Measurements from ENCODE around the gene DACH1. TPM values are rescaled to one million over a fixed set of nuclear protein-coding genes. Genes with fewer than 3 reads are reported as not detected.

The DACH1 gene
- total and polyA plus RNA-seq, 3 experiments from 2014 or later = not detected

- H3K9me3 Mint-ChIP-seq = peaks cover 0 to 12% (median 0%) of the 10 kb centered on the region in 5 donors
- H3K36me3 ChIP-seq (ENCODE audit: insufficient read depth, low read length) = no peaks in the 10 kb centered on the region
- no peak overlapping the region for H3K27ac Mint-ChIP-seq
- no peaks in the 10 kb centered on the region for H3K27me3 Mint-ChIP-seq
- H3K4me1 ChIP-seq (ENCODE audit: insufficient read depth, low read length) = no peaks in the 10 kb centered on the region
- H3K36me3 Mint-ChIP-seq = no peaks in the 10 kb centered on the region
- no peaks in the 10 kb centered on the region for H3K27me3 ChIP-seq (ENCODE audit: insufficient read depth, low read length, poor library complexity, severe bottlenecking)
- DNase-seq = no peak
- no peaks in the 10 kb centered on the region for H3K9me3 ChIP-seq (ENCODE audit: low read length)
- ChIA-PET CTCF (no interaction called here), POLR2A (no interaction called here)
- no peak overlapping the region for H3K4me3 ChIP-seq (ENCODE audit: low read length)
- H3K4me3 Mint-ChIP-seq = no peak overlapping the region
- no peaks in the 10 kb centered on the region for H3K4me1 Mint-ChIP-seq
- H3K27ac ChIP-seq (ENCODE audit: low read depth, low read length) = no peak overlapping the region
Observed at GRCh38 chr13:71830736-71831135, 36.3 kb downstream of the DACH1 start.

- Histone ChIP-seq H3K36me3 (ENCODE audit: insufficient read depth, low read length) (no peaks in the 10 kb centered on the region), H3K4me1 (ENCODE audit: insufficient read depth, low read length) (no peaks in the 10 kb centered on the region), H3K27ac (ENCODE audit: low read depth, low read length) (no peak overlapping the region), H3K9me3 (ENCODE audit: low read length) (no peaks in the 10 kb centered on the region), H3K27me3 (ENCODE audit: insufficient read depth, low read length, poor library complexity, severe bottlenecking) (no peaks in the 10 kb centered on the region), H3K4me3 (ENCODE audit: low read length) (no peak overlapping the region)
- no peak for DNase-seq
- peaks cover 0 to 12% (median 0%) of the 10 kb centered on the region in 5 donors for H3K9me3 Mint-ChIP-seq
- no peaks in the 10 kb centered on the region for H3K27me3 Mint-ChIP-seq
- no peaks in the 10 kb centered on the region for H3K4me1 Mint-ChIP-seq
- H3K36me3 Mint-ChIP-seq = no peaks in the 10 kb centered on the region
- no peak overlapping the region for H3K4me3 Mint-ChIP-seq
- POLR2A ChIA-PET = no interaction called here
- no peak overlapping the region for H3K27ac Mint-ChIP-seq
- CTCF ChIA-PET = no interaction called here
Observed at GRCh38 chr13:71830323-71830722, 36.7 kb downstream of the DACH1 start.

GRCh38 chr13:71829547-71829946, 37.5 kb downstream of the DACH1 start:
- POLR2A ChIA-PET = no interaction called here
- Histone ChIP-seq H3K9me3 (ENCODE audit: low read length) (no peaks in the 10 kb centered on the region), H3K27me3 (ENCODE audit: insufficient read depth, low read length, poor library complexity, severe bottlenecking) (no peaks in the 10 kb centered on the region), H3K4me1 (ENCODE audit: insufficient read depth, low read length) (no peaks in the 10 kb centered on the region), H3K27ac (ENCODE audit: low read depth, low read length) (no peak overlapping the region), H3K4me3 (ENCODE audit: low read length) (no peak overlapping the region), H3K36me3 (ENCODE audit: insufficient read depth, low read length) (no peaks in the 10 kb centered on the region)
- DNase-seq = no peak
- no peaks in the 10 kb centered on the region for H3K4me1 Mint-ChIP-seq
- no peak overlapping the region for H3K27ac Mint-ChIP-seq
- H3K4me3 Mint-ChIP-seq = no peak overlapping the region
- CTCF ChIA-PET = no interaction called here
- no peaks in the 10 kb centered on the region for H3K36me3 Mint-ChIP-seq
- peaks cover 0 to 13% (median 0%) of the 10 kb centered on the region in 5 donors for H3K9me3 Mint-ChIP-seq
- H3K27me3 Mint-ChIP-seq = no peaks in the 10 kb centered on the region

- no peaks in the 10 kb centered on the region for H3K27me3 ChIP-seq (ENCODE audit: insufficient read depth, low read length, poor library complexity, severe bottlenecking)
- H3K4me1 ChIP-seq (ENCODE audit: insufficient read depth, low read length) = no peaks in the 10 kb centered on the region
- H3K27me3 Mint-ChIP-seq = no peaks in the 10 kb centered on the region
- H3K9me3 Mint-ChIP-seq = peaks cover 0 to 13% (median 0%) of the 10 kb centered on the region in 5 donors
- no peaks in the 10 kb centered on the region for H3K4me1 Mint-ChIP-seq
- H3K27ac ChIP-seq (ENCODE audit: low read depth, low read length) = no peak overlapping the region
- no peaks in the 10 kb centered on the region for H3K36me3 ChIP-seq (ENCODE audit: insufficient read depth, low read length)
- H3K27ac Mint-ChIP-seq = no peak overlapping the region
- ChIA-PET CTCF (no interaction called here), POLR2A (no interaction called here)
- no peaks in the 10 kb centered on the region for H3K9me3 ChIP-seq (ENCODE audit: low read length)
- DNase-seq = no peak
- H3K4me3 Mint-ChIP-seq = no peak overlapping the region
- no peaks in the 10 kb centered on the region for H3K36me3 Mint-ChIP-seq
- H3K4me3 ChIP-seq (ENCODE audit: low read length) = no peak overlapping the region
Observed at GRCh38 chr13:71828564-71828963, 38.4 kb downstream of the DACH1 start.

GRCh38 chr13:71828117-71828516, 38.9 kb downstream of the DACH1 start:
- POLR2A ChIA-PET = no interaction called here
- H3K4me1 ChIP-seq (ENCODE audit: insufficient read depth, low read length) = no peaks in the 10 kb centered on the region
- no peaks in the 10 kb centered on the region for H3K36me3 ChIP-seq (ENCODE audit: insufficient read depth, low read length)
- no peaks in the 10 kb centered on the region for H3K27me3 ChIP-seq (ENCODE audit: insufficient read depth, low read length, poor library complexity, severe bottlenecking)
- H3K36me3 Mint-ChIP-seq = no peaks in the 10 kb centered on the region
- no peak overlapping the region for H3K4me3 Mint-ChIP-seq
- H3K4me3 ChIP-seq (ENCODE audit: low read length) = no peak overlapping the region
- no peaks in the 10 kb centered on the region for H3K4me1 Mint-ChIP-seq
- H3K27ac ChIP-seq (ENCODE audit: low read depth, low read length) = no peak overlapping the region
- no peaks in the 10 kb centered on the region for H3K27me3 Mint-ChIP-seq
- DNase-seq = no peak
- no peaks in the 10 kb centered on the region for H3K9me3 ChIP-seq (ENCODE audit: low read length)
- H3K9me3 Mint-ChIP-seq = peaks cover 0 to 13% (median 0%) of the 10 kb centered on the region in 5 donors
- CTCF ChIA-PET = no interaction called here
- H3K27ac Mint-ChIP-seq = no peak overlapping the region

GRCh38 chr13:71827241-71827640, 39.8 kb downstream of the DACH1 start:
- Mint-ChIP-seq H3K27ac (no peak overlapping the region), H3K9me3 (peaks cover 0 to 17% (median 0%) of the 10 kb centered on the region in 5 donors), H3K36me3 (no peaks in the 10 kb centered on the region), H3K4me1 (no peaks in the 10 kb centered on the region), H3K4me3 (no peak overlapping the region), H3K27me3 (no peaks in the 10 kb centered on the region)
- no peaks in the 10 kb centered on the region for H3K9me3 ChIP-seq (ENCODE audit: low read length)
- ChIA-PET CTCF (no interaction called here), POLR2A (no interaction called here)
- H3K27me3 ChIP-seq (ENCODE audit: insufficient read depth, low read length, poor library complexity, severe bottlenecking) = no peaks in the 10 kb centered on the region
- no peak overlapping the region for H3K4me3 ChIP-seq (ENCODE audit: low read length)
- DNase-seq = no peak
- H3K36me3 ChIP-seq (ENCODE audit: insufficient read depth, low read length) = no peaks in the 10 kb centered on the region
- no peaks in the 10 kb centered on the region for H3K4me1 ChIP-seq (ENCODE audit: insufficient read depth, low read length)
- H3K27ac ChIP-seq (ENCODE audit: low read depth, low read length) = no peak overlapping the region

- no peaks in the 10 kb centered on the region for H3K9me3 ChIP-seq (ENCODE audit: low read length)
- H3K4me3 Mint-ChIP-seq = no peak overlapping the region
- no peaks in the 10 kb centered on the region for H3K27me3 Mint-ChIP-seq
- no peak overlapping the region for H3K4me3 ChIP-seq (ENCODE audit: low read length)
- ChIA-PET CTCF (no interaction called here), POLR2A (no interaction called here)
- H3K4me1 ChIP-seq (ENCODE audit: insufficient read depth, low read length) = no peaks in the 10 kb centered on the region
- peaks cover 0 to 13% (median 5%) of the 10 kb centered on the region in 5 donors for H3K9me3 Mint-ChIP-seq
- no peak overlapping the region for H3K27ac ChIP-seq (ENCODE audit: low read depth, low read length)
- H3K27ac Mint-ChIP-seq = no peak overlapping the region
- H3K36me3 ChIP-seq (ENCODE audit: insufficient read depth, low read length) = no peaks in the 10 kb centered on the region
- no peak for DNase-seq
- no peaks in the 10 kb centered on the region for H3K27me3 ChIP-seq (ENCODE audit: insufficient read depth, low read length, poor library complexity, severe bottlenecking)
- no peaks in the 10 kb centered on the region for H3K36me3 Mint-ChIP-seq
- no peaks in the 10 kb centered on the region for H3K4me1 Mint-ChIP-seq
Observed at GRCh38 chr13:71820699-71821098, 46.3 kb downstream of the DACH1 start.

- Mint-ChIP-seq H3K4me3 (no peak overlapping the region), H3K9me3 (peaks cover 0 to 7% (median 6%) of the 10 kb centered on the region in 5 donors), H3K36me3 (no peaks in the 10 kb centered on the region), H3K27me3 (no peaks in the 10 kb centered on the region), H3K27ac (no peak overlapping the region), H3K4me1 (no peaks in the 10 kb centered on the region)
- POLR2A ChIA-PET = no interaction called here
- Histone ChIP-seq H3K9me3 (ENCODE audit: low read length) (no peaks in the 10 kb centered on the region), H3K27me3 (ENCODE audit: insufficient read depth, low read length, poor library complexity, severe bottlenecking) (no peaks in the 10 kb centered on the region), H3K36me3 (ENCODE audit: insufficient read depth, low read length) (no peaks in the 10 kb centered on the region), H3K4me3 (ENCODE audit: low read length) (no peak overlapping the region), H3K4me1 (ENCODE audit: insufficient read depth, low read length) (no peaks in the 10 kb centered on the region), H3K27ac (ENCODE audit: low read depth, low read length) (no peak overlapping the region)
- no peak for DNase-seq
- CTCF ChIA-PET = no interaction called here
Observed at GRCh38 chr13:71817335-71817734, 49.7 kb downstream of the DACH1 start.

- no peak overlapping the region for H3K27ac Mint-ChIP-seq
- H3K4me1 Mint-ChIP-seq = no peaks in the 10 kb centered on the region
- no peak overlapping the region for H3K4me3 ChIP-seq (ENCODE audit: low read length)
- no peaks in the 10 kb centered on the region for H3K4me1 ChIP-seq (ENCODE audit: insufficient read depth, low read length)
- ChIA-PET CTCF (no interaction called here), POLR2A (no interaction called here)
- H3K4me3 Mint-ChIP-seq = no peak overlapping the region
- H3K36me3 Mint-ChIP-seq = no peaks in the 10 kb centered on the region
- no peak for DNase-seq
- peaks cover 0 to 7% (median 4%) of the 10 kb centered on the region in 5 donors for H3K9me3 Mint-ChIP-seq
- no peaks in the 10 kb centered on the region for H3K9me3 ChIP-seq (ENCODE audit: low read length)
- no peaks in the 10 kb centered on the region for H3K27me3 ChIP-seq (ENCODE audit: insufficient read depth, low read length, poor library complexity, severe bottlenecking)
- H3K27me3 Mint-ChIP-seq = no peaks in the 10 kb centered on the region
- no peaks in the 10 kb centered on the region for H3K36me3 ChIP-seq (ENCODE audit: insufficient read depth, low read length)
- no peak overlapping the region for H3K27ac ChIP-seq (ENCODE audit: low read depth, low read length)
Observed at GRCh38 chr13:71814806-71815360, 52.1 kb downstream of the DACH1 start.

Measured in CD8-positive, alpha-beta memory T cell (primary cell).